ENCODE data around the gene CDC42EP1. TPM values are rescaled to one million over a fixed set of nuclear protein-coding genes. Genes with fewer than 3 reads are reported as not detected.
A peak's percentile ranks its signal among the peaks of the same experiment; 100 is the strongest.

Gene CDC42EP1, protein sequence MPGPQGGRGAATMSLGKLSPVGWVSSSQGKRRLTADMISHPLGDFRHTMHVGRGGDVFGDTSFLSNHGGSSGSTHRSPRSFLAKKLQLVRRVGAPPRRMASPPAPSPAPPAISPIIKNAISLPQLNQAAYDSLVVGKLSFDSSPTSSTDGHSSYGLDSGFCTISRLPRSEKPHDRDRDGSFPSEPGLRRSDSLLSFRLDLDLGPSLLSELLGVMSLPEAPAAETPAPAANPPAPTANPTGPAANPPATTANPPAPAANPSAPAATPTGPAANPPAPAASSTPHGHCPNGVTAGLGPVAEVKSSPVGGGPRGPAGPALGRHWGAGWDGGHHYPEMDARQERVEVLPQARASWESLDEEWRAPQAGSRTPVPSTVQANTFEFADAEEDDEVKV
- 5.8 and 11.0 TPM in 2 replicates for total RNA-seq

DNA sequence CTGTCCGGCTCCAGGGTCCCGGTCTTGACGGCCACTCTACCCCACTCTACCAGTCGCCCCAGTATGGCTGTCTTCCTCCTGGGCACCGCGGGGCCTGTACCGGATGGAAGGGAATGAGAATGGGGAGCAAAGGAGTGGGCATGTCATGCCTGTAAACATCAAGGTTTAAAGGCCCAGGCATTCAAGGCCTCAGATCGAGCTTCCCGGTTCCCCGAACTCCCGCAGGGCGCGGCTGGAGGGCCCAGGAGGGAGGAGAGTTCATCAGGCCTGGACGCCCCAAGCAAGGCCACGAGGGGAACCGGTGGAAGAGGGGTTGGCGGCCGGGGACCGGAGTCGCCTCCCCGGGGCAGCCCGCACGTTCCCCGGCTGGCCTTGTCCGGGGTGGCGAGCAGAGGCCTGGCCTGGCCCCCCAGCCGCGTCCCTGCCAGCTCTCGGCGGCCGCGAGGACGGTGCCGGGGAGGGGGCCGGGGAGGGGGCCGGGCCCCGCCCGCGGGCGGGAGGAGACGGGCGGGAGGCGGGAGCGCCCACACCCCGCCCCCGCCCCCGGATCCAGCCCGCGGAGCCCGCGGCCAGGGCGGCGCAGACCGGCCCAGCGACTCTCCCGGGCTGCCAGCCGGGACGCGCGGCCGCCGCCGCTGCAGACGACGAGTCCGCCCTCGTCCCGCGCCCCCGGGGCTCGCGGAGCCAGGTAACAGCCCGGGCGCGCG is at the start of gene CDC42EP1:
Gene CDC42EP1 (plus strand): TSS at position 580 of the 707 bp plus-strand sequence. CDS start 5,870 bp downstream, outside the sequence.
- TF ChIP-seq, protein P1, sequence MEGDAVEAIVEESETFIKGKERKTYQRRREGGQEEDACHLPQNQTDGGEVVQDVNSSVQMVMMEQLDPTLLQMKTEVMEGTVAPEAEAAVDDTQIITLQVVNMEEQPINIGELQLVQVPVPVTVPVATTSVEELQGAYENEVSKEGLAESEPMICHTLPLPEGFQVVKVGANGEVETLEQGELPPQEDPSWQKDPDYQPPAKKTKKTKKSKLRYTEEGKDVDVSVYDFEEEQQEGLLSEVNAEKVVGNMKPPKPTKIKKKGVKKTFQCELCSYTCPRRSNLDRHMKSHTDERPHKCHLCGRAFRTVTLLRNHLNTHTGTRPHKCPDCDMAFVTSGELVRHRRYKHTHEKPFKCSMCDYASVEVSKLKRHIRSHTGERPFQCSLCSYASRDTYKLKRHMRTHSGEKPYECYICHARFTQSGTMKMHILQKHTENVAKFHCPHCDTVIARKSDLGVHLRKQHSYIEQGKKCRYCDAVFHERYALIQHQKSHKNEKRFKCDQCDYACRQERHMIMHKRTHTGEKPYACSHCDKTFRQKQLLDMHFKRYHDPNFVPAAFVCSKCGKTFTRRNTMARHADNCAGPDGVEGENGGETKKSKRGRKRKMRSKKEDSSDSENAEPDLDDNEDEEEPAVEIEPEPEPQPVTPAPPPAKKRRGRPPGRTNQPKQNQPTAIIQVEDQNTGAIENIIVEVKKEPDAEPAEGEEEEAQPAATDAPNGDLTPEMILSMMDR (IDR thresholded peaks at IDR 0.05; ENCODE audit: insufficient read depth, low read length, severe bottlenecking): no peak
- peak within 1 kb of the TSS; percentile 88 for H3K4me3 ChIP-seq (ENCODE audit: low read depth, low read length)
- FAIRE-seq: no peak
- DNase-seq (ENCODE audit: low read depth): no peak
- no peaks in the 10 kb centered on the region for H3K27me3 ChIP-seq (ENCODE audit: control insufficient read depth, insufficient read depth, low read length)
- peaks cover 2% of the 10 kb centered on the region for H3K36me3 ChIP-seq (ENCODE audit: control insufficient read depth, insufficient read depth, low read length)

DNA sequence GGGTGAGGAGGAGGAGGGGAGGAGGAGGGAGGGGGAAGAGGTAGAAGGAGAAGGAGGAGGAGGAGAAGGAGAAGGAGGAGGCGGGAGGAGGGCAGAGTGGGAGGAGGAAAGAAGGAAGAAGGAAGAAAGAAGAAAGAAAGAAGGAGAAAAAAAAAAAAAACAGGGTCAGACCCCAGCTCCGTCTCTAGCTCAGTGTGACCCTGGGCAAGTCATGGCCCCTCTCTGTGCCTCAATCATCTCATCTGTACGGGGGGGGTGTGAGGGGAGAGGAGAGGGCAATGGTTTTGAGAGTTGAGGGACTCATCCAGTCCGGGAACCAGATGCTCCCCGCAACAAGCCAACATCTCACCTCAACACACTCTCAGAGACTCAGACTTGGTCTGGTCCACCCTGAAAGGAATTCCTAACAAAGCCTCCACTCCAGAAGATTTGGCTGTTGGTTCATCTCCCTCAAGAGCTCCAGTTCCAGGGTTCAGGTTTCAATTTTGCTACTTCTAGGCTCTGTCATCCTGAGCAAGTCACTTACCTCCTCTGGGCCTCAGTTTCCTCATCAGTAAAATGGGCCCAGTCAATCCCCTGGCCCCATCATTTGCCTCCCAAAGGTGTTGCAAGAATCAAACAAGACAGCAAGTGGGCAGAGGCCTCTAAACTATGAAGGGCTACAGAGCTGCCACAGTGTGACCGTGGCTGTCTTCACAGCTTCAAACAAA is 48.7 kb upstream of the CDC42EP1 start:
- no peak for DNase-seq (ENCODE audit: low read depth)
- TF ChIP-seq, protein P1 (IDR thresholded peaks at IDR 0.05; ENCODE audit: insufficient read depth, low read length, severe bottlenecking): no peak
- Histone ChIP-seq H3K4me3 (ENCODE audit: low read depth, low read length) (no peak overlapping the region), H3K36me3 (ENCODE audit: control insufficient read depth, insufficient read depth, low read length) (peaks cover 37% of the 10 kb centered on the region), H3K27me3 (ENCODE audit: control insufficient read depth, insufficient read depth, low read length) (no peaks in the 10 kb centered on the region)
- FAIRE-seq: peak; percentile 18

DNA sequence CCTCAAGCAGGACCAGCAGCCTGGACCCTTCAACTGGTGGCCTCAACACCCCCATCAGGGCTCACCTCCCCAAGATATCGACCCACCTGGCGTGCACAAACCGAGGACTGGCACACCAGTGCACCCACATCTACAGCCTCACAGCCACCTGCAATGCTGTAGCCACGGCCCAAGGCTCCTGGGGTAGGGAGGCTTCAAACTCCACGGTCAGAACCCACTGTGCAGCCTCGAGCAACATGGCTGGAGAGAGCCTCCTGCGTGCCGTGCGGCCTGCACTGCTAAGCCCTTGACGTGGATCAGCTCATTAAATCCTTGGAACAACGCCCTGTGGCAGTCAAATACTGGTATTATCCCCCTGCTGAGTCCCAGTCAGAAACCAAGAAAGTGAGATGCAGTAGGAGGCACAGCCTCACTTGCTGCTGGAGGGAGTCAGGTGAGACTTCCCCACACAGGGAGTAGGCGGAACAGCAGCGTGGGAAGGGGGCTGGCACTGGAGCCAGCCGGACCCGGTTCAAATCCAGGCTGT is 45.7 kb upstream of the CDC42EP1 start:
- TF ChIP-seq, protein P1 (IDR thresholded peaks at IDR 0.05; ENCODE audit: insufficient read depth, low read length, severe bottlenecking): no peak
- Histone ChIP-seq H3K4me3 (ENCODE audit: low read depth, low read length) (no peak overlapping the region), H3K36me3 (ENCODE audit: control insufficient read depth, insufficient read depth, low read length) (peaks cover 18% of the 10 kb centered on the region), H3K27me3 (ENCODE audit: control insufficient read depth, insufficient read depth, low read length) (no peaks in the 10 kb centered on the region)
- DNase-seq (ENCODE audit: low read depth): no peak
- no peak for FAIRE-seq

DNA sequence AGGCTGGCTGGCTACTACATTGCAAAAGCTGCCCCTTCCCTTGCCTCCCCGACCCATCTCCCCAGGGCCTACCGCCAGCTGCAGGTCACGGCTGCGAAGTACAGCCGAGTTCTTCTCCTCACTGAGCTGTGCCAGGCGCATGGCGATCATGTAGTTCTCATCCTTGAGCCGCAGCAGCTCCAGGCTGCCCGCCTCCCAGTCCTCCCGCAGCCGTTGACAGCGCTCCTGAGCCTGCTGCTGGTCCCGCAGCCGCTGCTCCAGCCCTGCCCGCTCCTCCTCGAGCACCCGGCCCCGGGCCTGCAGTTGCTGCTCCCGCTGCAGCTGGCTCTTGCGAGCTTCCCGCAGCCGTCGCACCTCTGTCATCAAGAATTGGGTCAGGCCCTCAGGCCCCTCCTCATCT is 44.4 kb upstream of the CDC42EP1 start:
- TF ChIP-seq, protein P1 (IDR thresholded peaks at IDR 0.05; ENCODE audit: insufficient read depth, low read length, severe bottlenecking): no peak
- Histone ChIP-seq H3K4me3 (ENCODE audit: low read depth, low read length) (no peak overlapping the region), H3K36me3 (ENCODE audit: control insufficient read depth, insufficient read depth, low read length) (peaks cover 18% of the 10 kb centered on the region), H3K27me3 (ENCODE audit: control insufficient read depth, insufficient read depth, low read length) (no peaks in the 10 kb centered on the region)
- no peak for FAIRE-seq
- DNase-seq (ENCODE audit: low read depth): no peak

DNA sequence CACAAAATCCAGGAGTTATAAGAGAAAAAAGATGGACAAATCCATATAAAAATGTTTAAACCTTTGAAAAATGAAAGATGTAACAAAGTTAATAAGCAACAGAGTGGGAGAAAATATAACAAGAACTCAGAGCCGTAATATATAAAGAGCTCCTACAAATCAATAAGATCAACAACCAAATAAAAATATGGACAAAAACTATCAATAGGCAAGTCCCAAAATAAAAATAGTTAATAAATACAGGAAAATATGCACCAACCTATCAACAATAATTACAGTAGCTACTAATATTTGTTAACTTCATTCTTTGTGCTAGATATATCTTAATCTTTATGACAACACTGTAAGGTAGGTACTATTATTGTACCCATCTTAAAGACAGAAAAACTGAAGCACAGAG is 43.8 kb upstream of the CDC42EP1 start:
- no peak for FAIRE-seq
- DNase-seq (ENCODE audit: low read depth): no peak
- Histone ChIP-seq H3K36me3 (ENCODE audit: control insufficient read depth, insufficient read depth, low read length) (peaks cover 17% of the 10 kb centered on the region), H3K27me3 (ENCODE audit: control insufficient read depth, insufficient read depth, low read length) (no peaks in the 10 kb centered on the region), H3K4me3 (ENCODE audit: low read depth, low read length) (no peak overlapping the region)
- TF ChIP-seq, protein P1 (IDR thresholded peaks at IDR 0.05; ENCODE audit: insufficient read depth, low read length, severe bottlenecking): no peak

All from bronchial epithelial cell (primary cell).